Neutrophil (primary cell): ENCODE data around the gene KRT7.

Experiments
- H3K27ac ChIP-seq: fragments of 200-600 bp; sonication (generic); 2 replicates; pipeline ENCODE4 v1.5.1; 2016; ENCODE audit warnings: mild to moderate bottlenecking, moderate library complexity
- H3K27me3 ChIP-seq: fragments of 200-600 bp; sonication (generic); 2 replicates; pipeline ENCODE4 v1.6.0; 2016; ENCODE audit warnings: mild to moderate bottlenecking
- H3K36me3 ChIP-seq: fragments of 200-600 bp; sonication (generic); 2 replicates; pipeline ENCODE4 v1.5.1; 2017
- H3K4me1 ChIP-seq, 2 experiments: fragments of 200-600 bp in 1 of 2; sonication (generic) in 1 of 2; 1 replicate in 1 of 2; 2 replicates in 1 of 2; pipeline versions ENCODE4 v1.5.1 to v1.6.1; 2013 to 2016; ENCODE audit warnings: low read depth in 1 of 2, low read length in 1 of 2, mild to moderate bottlenecking in 1 of 2, moderate library complexity in 1 of 2; ENCODE audit not compliant: control insufficient read depth in 1 of 2, insufficient read depth in 1 of 2
- H3K4me3 ChIP-seq, 2 experiments: fragments of 200-600 bp in 1 of 2; sonication (generic) in 1 of 2; 1 replicate in 1 of 2; 2 replicates in 1 of 2; pipeline ENCODE4 v1.5.1; 2013 to 2016; ENCODE audit warnings: low read depth in 1 of 2, low read length in 1 of 2, mild to moderate bottlenecking in 1 of 2, moderate library complexity in 1 of 2
- H3K9me3 ChIP-seq: fragments of 200-600 bp; sonication (generic); 2 replicates; pipeline ENCODE4 v1.5.1; 2016
- CTCF ChIP-seq: fragments of 200-600 bp; sonication (generic); IDR thresholded peaks from 2 replicates; pipeline ENCODE4 v1.5.1; 2016; ENCODE audit warnings: antibody characterized with exemption

KRT7 gene

DNA sequence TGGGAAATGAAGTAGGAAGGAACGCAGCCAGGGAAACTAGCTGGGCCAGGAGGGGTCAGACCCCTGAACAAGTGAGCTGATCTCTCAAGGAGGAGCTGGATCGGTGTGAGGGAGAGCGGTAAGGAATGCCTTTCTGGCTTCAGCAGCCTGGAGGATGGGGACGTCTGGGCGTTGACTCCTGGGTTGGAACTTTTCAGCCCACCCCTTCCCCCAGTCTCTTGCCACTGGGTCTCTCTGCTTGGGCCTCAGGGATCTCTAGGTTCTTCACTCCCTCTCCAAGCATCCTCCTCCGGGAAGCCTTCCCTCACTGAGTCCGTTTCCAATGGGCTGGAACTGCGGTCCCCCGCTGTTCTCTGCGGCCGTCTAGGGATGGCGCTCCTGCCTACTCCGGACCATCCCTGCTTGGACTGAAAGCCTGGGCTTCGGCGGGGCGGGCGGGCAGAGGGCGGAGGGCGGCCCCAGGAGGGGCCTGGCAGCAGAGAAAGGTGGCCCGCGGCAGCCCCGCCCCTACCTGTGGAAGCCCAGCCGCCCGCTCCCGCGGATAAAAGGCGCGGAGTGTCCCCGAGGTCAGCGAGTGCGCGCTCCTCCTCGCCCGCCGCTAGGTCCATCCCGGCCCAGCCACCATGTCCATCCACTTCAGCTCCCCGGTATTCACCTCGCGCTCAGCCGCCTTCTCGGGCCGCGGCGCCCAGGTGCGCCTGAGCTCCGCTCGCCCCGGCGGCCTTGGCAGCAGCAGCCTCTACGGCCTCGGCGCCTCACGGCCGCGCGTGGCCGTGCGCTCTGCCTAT is at the start of gene KRT7:
KRT7 (plus strand) TSS at position 570 of the 788 bp plus-strand sequence; CDS start at position 624, 54 bp downstream.
- Histone ChIP-seq H3K4me1 (no peaks in the 10 kb centered on the region), H3K36me3 (no peaks in the 10 kb centered on the region), H3K27me3 (peaks cover 83% of the 10 kb centered on the region), H3K4me3 (no peak within 1 kb of the TSS), H3K9me3 (no peaks in the 10 kb centered on the region), H3K27ac (no peak within 1 kb of the TSS)
- no peak for TF ChIP-seq CTCF

GRCh38 chr12:52183544-52183910 is 49.5 kb upstream of the KRT7 start:
- no peak for TF ChIP-seq CTCF
- Histone ChIP-seq H3K27me3 (no peaks in the 10 kb centered on the region), H3K27ac (no peak overlapping the region), H3K4me3 (no peak overlapping the region), H3K9me3 (no peaks in the 10 kb centered on the region), H3K4me1 (peaks cover 7 to 13% of the 10 kb centered on the region in 2 experiments), H3K36me3 (no peaks in the 10 kb centered on the region)

DNA sequence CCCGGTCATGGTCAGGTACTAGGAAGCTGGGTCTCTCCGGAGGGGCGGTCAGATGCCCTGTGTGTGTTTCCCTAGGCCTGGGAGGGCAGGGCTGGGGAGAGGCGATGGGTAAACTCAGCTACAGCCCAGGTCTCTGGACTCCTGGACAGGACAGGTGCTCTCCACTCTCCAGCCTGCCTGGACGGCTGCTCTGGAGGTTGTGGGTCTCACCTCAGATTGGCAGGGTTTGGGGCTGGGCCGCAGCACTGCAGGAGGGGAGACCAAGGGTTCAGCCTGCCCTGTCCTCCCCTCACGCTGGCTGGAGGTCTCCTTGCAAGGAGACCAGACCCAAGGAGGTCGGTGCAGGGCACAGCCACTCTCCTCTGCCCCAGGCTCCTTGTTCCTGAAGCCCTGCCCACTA is 49.1 kb upstream of the KRT7 start:
- no peak overlapping the region for H3K4me3 ChIP-seq
- no peaks in the 10 kb centered on the region for H3K9me3 ChIP-seq
- no peaks in the 10 kb centered on the region for H3K36me3 ChIP-seq
- H3K27ac ChIP-seq = peak overlapping the region; percentile 15
- no peak for TF ChIP-seq CTCF
- peaks cover 7 to 13% of the 10 kb centered on the region in 2 experiments for H3K4me1 ChIP-seq
- no peaks in the 10 kb centered on the region for H3K27me3 ChIP-seq

GRCh38 chr12:52184813-52185212 is 48.2 kb upstream of the KRT7 start:
- Histone ChIP-seq H3K27ac (peak overlapping the region; percentile 15), H3K4me3 (no peak overlapping the region), H3K36me3 (no peaks in the 10 kb centered on the region), H3K4me1 (peaks cover 12 to 13% of the 10 kb centered on the region in 2 experiments), H3K27me3 (no peaks in the 10 kb centered on the region), H3K9me3 (no peaks in the 10 kb centered on the region)
- no peak for TF ChIP-seq CTCF

DNA sequence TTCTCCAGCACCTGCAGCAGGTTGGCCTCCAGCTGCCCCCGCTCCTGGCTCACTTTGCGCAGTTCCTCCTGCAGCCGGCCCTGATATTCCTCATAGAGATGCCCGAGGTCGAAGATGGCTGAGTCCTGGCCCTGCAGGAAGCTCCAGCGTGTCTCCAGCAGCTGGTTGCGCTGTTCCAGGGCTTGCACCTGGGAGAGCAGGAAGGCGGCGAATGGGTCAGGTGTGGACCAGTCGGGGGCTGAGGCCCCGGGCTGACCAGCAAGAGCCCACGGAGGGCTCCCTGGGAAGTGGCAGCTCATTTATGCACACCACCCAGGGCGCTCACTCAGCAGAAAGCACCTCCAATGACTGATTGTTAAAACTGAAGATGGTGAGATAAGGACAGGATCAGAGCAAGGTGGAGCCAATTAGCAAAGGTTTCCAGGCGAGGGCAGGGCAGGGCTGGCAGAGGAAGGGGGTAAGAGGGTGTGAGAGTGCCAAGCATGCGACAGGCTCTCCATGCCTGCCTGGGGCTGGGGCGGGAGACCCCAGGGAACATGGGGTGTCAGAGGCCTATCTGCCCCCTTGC is 47.6 kb upstream of the KRT7 start:
- no peaks in the 10 kb centered on the region for H3K9me3 ChIP-seq
- H3K27ac ChIP-seq = no peak overlapping the region
- no peak for TF ChIP-seq CTCF
- peaks cover 12 to 13% of the 10 kb centered on the region in 2 experiments for H3K4me1 ChIP-seq
- H3K36me3 ChIP-seq = no peaks in the 10 kb centered on the region
- H3K27me3 ChIP-seq = no peaks in the 10 kb centered on the region
- no peak overlapping the region for H3K4me3 ChIP-seq
